C4-2B (cell line): Measurements from ENCODE around the gene DIPK1C.

ENCODE experiments used
- CTCF ChIP-seq: fragments of 450-650 bp; conservative IDR thresholded peaks from 2 replicates; pipeline ENCODE4 v1.5.1; 2017; ENCODE audit warnings: mild to moderate bottlenecking
- ZFX ChIP-seq: fragments of 450-650 bp; IDR thresholded peaks from 2 replicates; pipeline ENCODE4 v1.6.1; 2017

- TF ChIP-seq CTCF (no peak), ZFX (no peak)
Measured at GRCh38 chr18:74446631-74447403, 10.3 kb downstream of the DIPK1C start.
